GM20431 (cell line): Measurements from ENCODE around the gene SULT2B1.
"Not testable (repeated sequence)": the region's sequence is repeated elsewhere in the genome, so short reads cannot be mapped to it uniquely, and the experiment has no call there.

Experiments used
- in situ Hi-C: fragments of 300-500 bp; cut with MseI, MboI; formaldehyde crosslinking; loops from one replicate; pipeline ENCODE4 v1.15.0; 2020; ENCODE audit warnings: low sequenced_read_pairs; ENCODE audit not compliant: unreplicated experiment

Gene SULT2B1

DNA sequence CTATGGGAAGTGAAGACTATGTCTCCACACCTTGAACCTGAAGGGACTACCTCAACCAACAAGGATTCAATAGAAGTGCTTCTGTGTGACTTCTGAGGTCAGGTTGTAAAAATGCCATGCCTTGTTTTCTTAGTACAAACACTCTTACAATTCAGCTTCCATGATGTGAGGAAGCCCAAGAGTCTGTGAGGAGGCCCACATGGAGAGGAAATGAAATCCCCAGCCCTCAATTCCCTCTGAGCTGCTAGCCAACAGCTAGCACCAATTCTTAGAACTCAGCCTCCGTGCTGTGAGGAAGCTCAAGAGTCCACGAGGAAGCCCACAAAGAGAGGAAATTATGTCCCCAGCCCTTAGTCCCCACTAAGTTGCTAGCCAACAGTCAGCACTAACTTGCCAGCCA, 27.8 kb upstream of the SULT2B1 start:
- in situ Hi-C loops, result no loop called here

GRCh38 chr19:48524732-48525131, 27.2 kb upstream of the SULT2B1 start:
- in situ Hi-C loops, result no loop called here

- in situ Hi-C loops, result no loop called here
Observed at GRCh38 chr19:48529156-48529555, 22.8 kb upstream of the SULT2B1 start.

DNA sequence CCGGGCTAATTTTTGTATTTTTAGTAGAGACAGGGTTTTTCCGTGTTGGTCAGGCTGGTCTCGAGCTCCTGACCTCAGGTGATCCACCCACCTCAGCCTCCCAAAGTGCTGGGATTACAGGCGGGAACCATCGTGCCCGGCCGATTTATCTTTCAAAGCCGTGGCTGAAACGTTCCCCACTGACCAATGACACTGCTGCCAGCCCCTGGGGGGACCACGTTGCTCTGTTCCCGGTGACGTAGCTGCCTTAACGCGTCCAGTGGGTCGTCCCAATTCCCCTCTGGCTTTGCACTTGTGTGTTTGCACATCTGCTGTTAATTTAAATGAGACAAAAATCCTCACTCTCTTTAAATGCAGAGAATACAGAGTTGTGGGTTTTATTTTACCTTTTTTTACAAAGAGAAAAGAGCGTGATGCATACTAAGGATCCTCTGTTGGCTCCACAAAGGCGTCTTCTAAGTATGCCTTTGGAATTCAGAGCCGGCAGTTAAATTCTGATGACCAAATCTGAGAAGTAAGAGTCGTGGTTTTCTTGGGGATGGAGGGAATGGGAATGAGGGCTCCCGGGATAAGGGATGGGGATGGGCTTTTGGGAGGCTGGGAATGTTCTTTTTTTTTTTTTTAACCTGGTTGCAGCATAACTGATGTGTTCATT, 21.8 kb upstream of the SULT2B1 start:
- in situ Hi-C loops, result no loop called here

GRCh38 chr19:48530770-48531169, 21.2 kb upstream of the SULT2B1 start:
- in situ Hi-C loops, result no loop called here

- in situ Hi-C loops, result no loop called here
Observed at GRCh38 chr19:48533770-48534169, 18.2 kb upstream of the SULT2B1 start.

- in situ Hi-C loops, result no loop called here
Observed at GRCh38 chr19:48537541-48537940, 14.4 kb upstream of the SULT2B1 start.

DNA sequence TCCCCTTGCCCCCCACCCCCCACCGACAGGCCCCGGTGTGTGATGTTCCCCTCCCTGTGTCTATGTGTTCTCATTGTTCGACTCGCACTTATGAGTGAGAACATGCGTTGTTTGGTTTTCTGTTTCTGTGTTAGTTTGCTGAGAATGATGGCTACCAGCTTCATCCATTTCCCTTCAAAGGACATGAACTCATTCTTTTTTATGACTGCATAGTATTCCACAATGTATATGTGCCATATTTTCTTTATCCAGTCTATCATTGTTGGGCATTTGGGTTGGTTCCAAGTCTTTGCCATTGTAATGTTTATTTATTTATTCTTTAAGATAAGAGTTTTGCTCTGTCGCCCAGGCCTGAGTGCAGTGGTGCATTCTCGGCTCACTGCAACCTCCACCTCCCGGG, 13.9 kb upstream of the SULT2B1 start:
- in situ Hi-C loops, result not testable (repeated sequence)

GRCh38 chr19:48539503-48540096, 12.4 kb upstream of the SULT2B1 start:
- in situ Hi-C loops, result no loop called here

- in situ Hi-C loops, result no loop called here
Observed at GRCh38 chr19:48540110-48540509, 11.9 kb upstream of the SULT2B1 start.

GRCh38 chr19:48541813-48542212, 10.2 kb upstream of the SULT2B1 start:
- in situ Hi-C loops, result no loop called here

DNA sequence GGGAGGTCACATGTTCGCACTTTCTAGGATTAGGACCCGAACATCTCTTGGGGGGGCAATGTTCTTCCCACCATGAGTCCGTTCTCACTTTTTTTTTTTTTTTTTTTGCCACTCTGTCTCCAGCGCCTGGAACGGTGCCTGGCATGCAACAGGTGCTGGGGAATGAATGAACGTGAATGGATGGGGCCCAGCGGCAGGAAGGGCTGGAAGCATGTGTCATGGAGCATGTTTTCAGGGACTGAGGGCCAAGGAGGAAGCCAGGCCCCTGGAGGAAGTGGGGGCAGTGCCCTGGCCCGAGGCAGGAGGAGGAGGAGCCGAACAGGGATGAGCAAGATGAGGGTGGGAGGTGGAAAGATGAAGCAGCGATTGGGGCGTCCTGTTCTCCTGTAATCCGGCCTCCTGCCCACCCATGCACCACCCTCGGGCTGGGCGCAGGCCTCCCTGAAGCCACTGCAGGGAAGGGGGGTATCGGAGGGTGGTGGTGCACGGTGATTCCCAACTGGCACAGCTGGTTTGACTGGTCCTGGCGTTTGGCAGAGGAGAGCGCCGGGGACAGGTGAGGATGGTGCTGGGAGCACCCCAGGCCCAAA, 8.8 kb upstream of the SULT2B1 start:
- in situ Hi-C loops, result no loop called here

- in situ Hi-C loops, result no loop called here
Observed at GRCh38 chr19:48544856-48545750, 6.9 kb upstream of the SULT2B1 start.

GRCh38 chr19:48547722-48548121, 4.2 kb upstream of the SULT2B1 start:
- in situ Hi-C loops, result no loop called here

- in situ Hi-C loops, result no loop called here
Observed at GRCh38 chr19:48548253-48548911, 3.6 kb upstream of the SULT2B1 start.

DNA sequence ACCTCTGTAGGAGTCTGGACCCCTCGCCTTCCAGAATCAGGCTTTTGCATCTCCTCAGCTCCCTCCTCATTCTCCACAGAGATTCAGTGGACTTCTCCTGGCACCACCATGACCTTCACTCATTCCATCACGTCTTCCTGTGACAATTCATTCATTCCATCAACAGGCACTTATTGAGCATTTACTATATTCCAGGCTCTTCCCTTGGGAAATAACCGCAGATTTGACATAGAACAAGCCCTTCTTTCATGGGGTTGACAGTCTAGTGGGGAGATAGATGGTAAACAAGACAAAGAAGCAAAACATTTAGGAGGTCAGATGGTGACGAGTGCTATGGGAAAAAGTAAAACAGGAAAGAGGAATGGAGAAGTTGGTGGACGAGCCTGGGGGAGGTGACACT, 2.6 kb upstream of the SULT2B1 start:
- in situ Hi-C loops, result no loop called here

- in situ Hi-C loops, result no loop called here
Observed at GRCh38 chr19:48552406-48553322, 692 bp downstream of the SULT2B1 start.

GRCh38 chr19:48553676-48554384, 1.9 kb downstream of the SULT2B1 start:
- in situ Hi-C loops, result no loop called here
